HG03378 (cell line): ENCODE results near the gene MDFIC2.
"Not testable (repeated sequence)": the region's sequence is repeated elsewhere in the genome, so short reads cannot be mapped to it uniquely, and the experiment has no call there.

Source experiments
- ATAC-seq: cut with Tn5 transposase; IDR thresholded peaks from one replicate; pipeline ENCODE4 v1.9.1; 2021; ENCODE audit warnings: mild to moderate bottlenecking, moderate library complexity; ENCODE audit not compliant: unreplicated experiment

The MDFIC2 gene

GRCh38 chr3:70312336-70312735 lies at the start of gene MDFIC2:
Gene MDFIC2 (minus strand): TSS chr3:70312638. CDS start chr3:70311973, 665 bp downstream.
- no peak for ATAC-seq

GRCh38 chr3:70360979-70361760 lies 48.7 kb upstream of the MDFIC2 start:
- peak; percentile 94 for ATAC-seq

GRCh38 chr3:70359711-70360110 lies 47.3 kb upstream of the MDFIC2 start:
- ATAC-seq: no peak

- no peak for ATAC-seq
Observed at GRCh38 chr3:70358978-70359580, 46.6 kb upstream of the MDFIC2 start.

DNA sequence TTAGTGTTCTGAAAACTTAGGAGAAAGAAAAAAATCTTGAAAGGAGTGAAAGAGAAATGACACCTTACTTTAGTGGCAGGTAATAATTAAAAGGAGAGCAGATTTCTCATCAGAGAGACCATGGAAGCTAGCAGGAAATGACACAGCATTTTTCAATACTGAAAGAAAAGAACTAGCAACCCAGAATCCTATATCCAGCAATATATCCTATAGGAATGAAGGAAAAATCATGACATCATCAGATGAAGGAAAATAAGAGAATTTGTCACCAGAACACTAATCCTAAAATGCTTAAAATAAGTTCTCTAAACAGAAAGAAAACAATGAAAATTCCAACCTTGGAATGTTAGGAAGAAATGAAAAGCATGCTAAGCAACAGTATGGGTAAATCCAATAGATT lies 39.8 kb upstream of the MDFIC2 start:
- no peak for ATAC-seq

DNA sequence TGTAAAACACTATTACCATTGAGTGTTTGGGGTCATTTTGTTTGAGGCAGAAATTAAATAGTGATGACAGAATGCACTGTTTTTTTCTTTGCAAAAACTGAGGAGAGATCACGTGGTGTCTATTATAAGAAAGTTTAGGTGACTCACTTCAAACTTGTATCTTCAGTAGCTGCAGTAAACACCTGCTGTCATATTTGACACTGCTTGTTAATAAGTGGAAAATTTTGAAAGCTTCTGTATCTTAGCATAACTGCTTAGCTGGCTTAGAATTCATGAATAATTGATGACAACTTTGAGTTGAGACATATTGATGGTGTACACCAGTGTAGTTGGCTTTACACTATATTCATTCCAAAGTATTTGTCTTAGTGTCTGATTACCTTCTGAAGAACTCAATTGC lies 29.7 kb upstream of the MDFIC2 start:
- no peak for ATAC-seq

DNA sequence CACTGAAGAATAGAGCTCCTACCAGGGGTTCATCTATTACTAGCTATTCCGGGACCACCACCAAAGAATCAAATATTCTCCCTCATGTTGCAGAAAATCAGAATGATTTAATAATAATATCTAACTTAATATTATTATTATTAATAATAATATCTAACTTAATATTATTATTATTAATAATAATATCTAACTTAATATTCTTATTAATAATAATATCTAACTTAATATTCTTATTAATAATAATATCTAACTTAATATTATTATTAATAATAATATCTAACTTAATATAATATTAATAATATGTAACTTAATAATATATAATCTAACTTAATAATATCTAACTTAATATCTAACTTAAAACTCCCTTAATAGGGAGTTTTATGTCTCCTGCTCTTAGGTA lies 24.4 kb upstream of the MDFIC2 start:
- ATAC-seq: not testable (repeated sequence)

DNA sequence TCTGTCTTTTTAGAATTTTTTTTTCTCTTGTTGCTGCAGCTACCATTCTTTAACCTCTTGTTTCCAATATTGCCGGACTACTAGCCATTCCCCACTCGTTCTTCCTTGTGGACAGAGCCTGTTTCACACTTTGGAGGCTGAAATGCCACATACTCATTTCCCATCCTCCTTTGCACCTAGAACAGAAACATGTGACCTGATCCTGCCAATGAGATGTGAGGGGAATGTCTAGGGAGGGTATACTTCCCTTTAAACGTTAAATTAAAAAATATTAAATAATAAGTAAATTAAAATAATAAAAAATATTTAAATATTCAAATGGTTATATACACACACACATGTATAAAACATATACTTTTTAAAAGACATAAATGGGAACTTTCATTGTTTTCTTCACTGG lies 20.6 kb upstream of the MDFIC2 start:
- ATAC-seq: no peak

- no peak for ATAC-seq
Observed at GRCh38 chr3:70315021-70315420, 2.6 kb upstream of the MDFIC2 start.

DNA sequence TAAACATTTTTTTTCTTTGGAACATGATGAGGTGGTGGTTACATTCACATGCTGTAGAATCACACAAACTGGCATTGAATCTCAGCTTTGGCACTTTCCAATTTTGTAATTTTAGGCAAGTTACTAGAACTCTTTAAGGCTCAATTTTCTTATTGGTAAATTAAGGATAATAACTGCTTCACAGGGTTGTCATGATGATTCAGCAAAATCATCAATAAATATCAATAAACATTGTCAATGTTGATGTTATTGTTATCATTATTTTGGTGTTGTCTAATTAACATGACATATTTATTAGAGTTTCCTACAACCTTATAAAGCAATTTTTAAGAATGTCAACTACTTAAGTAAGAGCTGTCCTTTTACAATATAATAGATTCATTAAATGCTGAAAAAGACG lies 1.6 kb downstream of the MDFIC2 start:
- ATAC-seq: no peak

- no peak for ATAC-seq
Observed at GRCh38 chr3:70309591-70309990, 2.8 kb downstream of the MDFIC2 start.

- no peak for ATAC-seq
Observed at GRCh38 chr3:70308760-70309159, 3.7 kb downstream of the MDFIC2 start.

- ATAC-seq: no peak
Observed at GRCh38 chr3:70306736-70307135, 5.7 kb downstream of the MDFIC2 start.

DNA sequence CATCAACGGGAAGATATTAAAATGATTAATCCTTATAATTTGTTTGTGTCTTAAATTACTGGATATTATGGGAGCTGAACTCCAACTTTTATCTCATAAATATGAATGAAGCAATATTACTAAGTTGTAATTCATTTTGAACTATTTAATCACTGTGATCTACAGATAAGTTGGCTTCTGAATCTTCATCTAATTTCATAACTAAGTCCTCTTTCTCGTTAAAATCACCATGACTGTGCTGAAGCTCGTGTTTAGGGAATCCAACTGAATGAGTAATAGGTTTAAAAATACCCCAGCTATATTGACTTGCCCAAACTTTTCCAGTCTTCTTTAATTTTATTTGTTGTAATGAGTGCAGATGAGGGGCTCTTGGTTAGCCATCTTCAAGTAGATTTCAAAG lies 14.1 kb downstream of the MDFIC2 start:
- no peak for ATAC-seq

- no peak for ATAC-seq
Observed at GRCh38 chr3:70291097-70291482, 21.3 kb downstream of the MDFIC2 start.

- ATAC-seq: not testable (repeated sequence)
Observed at GRCh38 chr3:70290431-70291096, 21.9 kb downstream of the MDFIC2 start.

DNA sequence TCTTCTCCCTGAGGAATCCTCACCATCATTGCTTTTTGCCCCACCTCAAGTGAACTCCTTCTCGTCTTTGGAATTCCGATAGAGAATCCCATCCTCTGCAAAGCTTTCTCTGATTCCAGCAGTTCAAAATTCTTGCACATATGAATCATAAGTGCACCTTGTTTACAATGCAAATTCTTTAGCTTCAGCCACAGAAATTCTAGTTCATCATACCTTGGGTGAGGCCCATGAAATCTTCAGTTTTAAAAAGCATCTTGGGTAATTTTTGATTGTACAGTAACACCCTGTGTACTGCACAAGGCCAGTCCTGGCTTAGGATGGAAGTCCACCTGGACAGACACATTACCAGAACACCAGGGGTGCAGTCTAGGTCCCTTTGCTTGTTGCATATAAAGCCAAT lies 30.8 kb downstream of the MDFIC2 start:
- no peak for ATAC-seq

DNA sequence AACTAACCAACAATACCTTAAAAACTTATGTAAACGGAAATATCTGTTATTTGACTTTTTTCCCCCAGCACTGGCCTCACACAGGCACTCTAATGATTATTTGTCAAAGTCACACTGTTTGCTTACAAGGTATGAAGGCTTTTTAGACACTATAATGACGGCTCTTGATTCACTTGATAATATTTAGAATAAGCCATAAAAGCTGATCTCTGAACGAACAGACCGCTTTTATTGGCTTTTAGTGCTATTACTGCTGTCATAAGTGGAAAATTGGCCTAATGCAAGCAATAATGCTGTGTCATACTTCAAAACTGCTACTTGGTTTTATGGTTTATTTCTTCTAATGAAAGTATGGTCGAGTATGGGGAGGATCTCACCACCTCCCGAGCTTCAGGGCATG lies 35.1 kb downstream of the MDFIC2 start:
- no peak for ATAC-seq

DNA sequence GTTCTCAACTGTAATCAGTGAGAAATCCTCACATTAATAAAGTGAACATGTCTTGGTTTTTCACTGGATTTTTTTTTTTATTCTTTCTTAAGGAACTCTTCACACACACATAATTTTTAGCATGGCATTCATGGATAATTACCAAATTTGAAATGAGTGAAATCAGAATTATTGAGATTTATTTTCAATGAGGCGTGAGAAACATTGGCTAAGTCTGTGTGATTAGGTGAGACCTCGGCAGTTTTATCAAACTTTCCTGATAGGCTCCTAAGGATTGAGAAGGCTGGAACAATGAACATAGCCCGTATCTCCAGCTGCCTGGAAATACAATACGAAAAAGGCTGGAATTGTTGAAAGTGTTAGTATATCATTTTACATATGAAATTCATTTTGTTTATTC lies 35.5 kb downstream of the MDFIC2 start:
- no peak for ATAC-seq

- no peak for ATAC-seq
Observed at GRCh38 chr3:70273492-70273891, 38.9 kb downstream of the MDFIC2 start.

DNA sequence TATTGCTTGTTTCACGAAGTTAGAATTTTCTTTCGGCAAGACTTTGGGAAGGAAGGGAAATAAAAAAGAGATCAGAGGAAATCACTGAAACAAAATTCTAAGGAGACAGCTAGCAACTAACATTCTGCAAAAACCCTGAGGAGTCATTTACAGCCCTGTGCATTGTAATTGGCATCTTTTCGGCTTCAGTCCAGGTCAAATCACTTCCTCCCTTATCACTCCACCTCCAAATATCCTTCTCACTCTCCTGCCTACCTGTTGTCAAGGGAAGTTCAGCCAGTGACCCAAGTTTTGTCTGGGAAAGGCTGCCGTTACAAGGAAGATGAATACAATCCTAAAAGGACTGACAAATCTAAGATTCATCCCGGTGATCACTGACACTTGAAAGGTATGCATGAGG lies 39.6 kb downstream of the MDFIC2 start:
- ATAC-seq: no peak

DNA sequence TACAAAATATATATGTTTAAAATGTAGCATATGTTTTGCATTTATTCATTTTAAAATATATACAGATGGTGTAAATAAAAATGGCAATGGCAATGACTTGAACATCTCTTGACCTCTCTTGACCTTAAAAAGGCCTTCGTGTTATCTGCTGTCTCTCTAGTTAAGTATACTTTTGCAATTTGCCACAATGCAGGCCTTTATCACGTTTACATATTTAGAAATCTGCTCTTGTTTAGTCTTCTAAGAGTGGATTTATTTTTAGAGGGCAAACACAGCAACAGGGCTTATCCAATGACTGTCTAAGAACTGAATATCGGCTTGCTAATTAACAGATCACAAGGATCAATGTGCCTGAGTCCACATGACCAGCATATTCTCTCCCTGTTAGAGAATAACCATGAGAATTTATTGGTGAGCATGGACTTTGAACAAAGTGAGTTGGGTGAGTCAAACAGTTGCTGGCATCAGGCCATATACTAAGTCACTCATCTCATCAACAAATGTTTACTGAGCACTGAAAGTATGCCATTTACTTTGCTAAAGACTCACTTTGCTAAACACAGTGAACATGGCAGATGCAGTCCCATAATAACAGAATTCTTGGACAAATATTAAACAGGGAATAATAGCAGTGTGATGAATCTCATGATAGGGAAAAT lies 48.2 kb downstream of the MDFIC2 start:
- ATAC-seq: no peak
